HG03460 (cell line): ENCODE data around the gene VILL.
"Not testable (repeated sequence)": the region's sequence is repeated elsewhere in the genome, so short reads cannot be mapped to it uniquely, and the experiment has no call there.

Experiments
- ATAC-seq: cut with Tn5 transposase; IDR thresholded peaks from one replicate; pipeline ENCODE4 v1.9.1; 2021; ENCODE audit not compliant: unreplicated experiment

VILL gene

DNA sequence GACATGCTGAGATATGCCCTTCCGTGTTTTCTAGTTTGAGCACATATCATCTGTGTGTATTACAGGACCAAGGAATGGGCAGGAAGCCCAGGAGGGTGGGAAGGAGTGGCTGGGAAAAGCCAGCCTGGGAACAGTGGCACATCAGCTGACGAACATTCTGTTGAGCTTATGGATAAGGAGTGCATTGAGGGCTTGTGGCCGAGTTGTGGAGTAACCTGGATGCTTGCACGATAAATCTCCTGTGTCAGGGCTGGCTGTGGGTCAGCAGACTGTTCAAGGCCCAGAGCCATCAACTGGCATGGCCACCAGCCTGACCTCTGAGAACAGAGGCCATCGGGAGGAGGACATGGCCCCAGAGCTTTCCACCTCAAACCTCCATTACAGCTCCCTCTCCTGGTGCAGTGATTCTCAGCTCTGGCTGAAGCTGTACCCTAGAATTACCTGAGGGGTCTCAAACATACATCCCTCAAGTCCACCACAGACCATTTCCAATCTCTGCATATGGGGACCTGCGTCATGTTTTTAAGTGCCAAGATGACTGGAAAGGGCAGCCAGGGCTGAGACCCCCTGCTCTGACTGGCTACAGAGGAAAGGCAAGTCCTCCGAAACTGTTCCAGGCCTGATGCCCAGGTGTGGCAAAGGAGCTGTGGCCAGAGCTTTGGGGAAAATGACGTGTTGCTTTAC is 4.8 kb upstream of the VILL start:
- no peak for ATAC-seq

DNA sequence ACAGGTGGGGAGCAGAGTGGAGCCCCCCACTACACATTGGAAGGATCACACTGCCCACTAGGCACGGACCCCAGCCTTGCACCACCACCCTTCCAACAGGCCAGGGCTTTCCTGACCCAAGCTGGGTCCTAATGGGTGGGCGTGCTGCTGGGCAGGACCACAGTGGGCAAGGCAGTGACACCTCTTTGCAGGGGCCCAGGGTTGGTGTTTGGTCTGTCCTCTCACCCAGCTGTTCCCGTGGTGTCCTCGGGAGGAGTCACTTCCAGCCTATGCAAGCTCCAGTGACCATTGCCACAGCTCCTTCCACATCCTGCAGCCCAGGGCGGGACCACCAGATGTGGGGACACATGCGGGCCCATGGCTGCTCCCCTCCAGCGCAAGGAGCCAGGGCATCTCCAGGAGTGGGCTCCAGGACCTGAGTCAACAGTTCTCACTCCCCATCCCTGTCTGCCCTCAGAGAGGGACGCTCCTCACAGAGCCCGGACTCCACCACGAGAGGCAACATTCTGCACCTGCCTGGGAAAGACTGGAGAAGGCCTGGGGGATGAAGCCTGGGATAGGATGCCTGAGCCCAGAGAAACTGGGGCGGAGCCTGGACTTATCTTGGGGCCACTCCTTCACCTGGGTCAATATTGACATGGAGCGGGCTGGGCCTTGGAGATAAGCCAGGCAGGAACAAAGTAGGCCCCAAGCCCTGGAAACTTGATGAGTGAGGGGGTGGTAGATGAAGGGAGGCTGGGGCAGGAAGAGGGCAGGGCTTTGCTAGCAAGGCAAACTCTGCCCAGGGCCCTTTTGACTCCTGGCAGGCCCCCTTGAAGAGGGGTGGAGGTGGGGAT is 3.9 kb upstream of the VILL start:
- no peak for ATAC-seq

DNA sequence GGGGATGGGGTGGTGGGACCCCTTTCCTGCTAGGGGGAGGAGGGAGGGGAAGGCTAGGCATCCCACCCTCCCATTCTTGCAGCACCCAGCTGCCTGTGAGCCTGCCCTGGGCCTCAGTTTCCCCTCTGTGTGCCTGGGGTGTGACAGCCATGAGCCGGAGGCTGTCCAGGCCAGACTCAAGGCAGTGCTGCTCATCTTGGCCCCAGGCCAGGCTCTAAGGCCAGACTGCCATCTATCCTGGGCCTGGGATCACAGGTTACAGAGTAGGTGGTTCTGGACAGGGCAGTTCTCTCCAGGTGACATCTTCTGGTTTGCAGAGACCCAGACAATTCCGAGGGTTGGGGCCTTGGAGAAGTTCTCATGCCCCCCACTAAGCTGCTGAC is 3.3 kb upstream of the VILL start:
- ATAC-seq = no peak

DNA sequence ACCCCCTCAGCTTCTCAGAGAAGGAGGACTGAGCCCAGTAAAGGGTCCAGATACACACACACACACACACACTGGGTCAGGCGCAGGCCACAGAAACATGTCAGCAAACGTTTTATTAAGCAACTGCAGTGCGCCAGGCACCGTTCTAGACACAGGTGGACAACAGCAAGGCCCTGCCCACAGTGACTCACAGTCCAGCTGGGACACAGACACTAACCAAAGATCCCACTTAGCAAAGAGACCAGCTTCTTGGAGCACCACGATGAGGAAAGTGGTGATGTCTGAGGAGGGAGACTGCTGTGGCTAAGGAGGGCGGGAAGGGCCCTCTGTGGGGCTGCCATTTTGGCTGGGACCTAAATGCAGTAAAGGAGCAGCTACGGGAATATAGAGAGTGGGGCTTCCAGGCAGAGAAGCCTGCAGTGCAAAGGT is 2.8 kb upstream of the VILL start:
- ATAC-seq = no peak

DNA sequence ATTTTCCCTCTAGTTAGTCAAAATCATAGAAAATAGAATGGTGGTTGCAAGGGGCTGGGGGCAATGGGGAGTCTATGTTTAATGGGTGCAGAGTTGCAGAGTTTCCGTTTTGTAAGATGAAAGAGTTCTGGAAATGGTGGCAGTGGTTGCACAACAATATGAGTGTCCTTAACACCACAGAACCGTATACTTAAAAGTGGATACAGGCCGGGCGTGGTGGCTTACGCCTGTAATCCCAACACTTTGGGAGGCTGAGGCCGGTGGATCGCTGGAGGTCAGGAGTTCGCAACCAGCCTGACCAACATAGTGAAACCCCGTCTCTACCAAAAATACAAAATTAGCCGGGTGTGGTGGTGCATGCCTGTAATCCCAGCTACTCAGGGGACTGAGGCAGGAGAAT is 2.2 kb upstream of the VILL start:
- ATAC-seq = not testable (repeated sequence)

DNA sequence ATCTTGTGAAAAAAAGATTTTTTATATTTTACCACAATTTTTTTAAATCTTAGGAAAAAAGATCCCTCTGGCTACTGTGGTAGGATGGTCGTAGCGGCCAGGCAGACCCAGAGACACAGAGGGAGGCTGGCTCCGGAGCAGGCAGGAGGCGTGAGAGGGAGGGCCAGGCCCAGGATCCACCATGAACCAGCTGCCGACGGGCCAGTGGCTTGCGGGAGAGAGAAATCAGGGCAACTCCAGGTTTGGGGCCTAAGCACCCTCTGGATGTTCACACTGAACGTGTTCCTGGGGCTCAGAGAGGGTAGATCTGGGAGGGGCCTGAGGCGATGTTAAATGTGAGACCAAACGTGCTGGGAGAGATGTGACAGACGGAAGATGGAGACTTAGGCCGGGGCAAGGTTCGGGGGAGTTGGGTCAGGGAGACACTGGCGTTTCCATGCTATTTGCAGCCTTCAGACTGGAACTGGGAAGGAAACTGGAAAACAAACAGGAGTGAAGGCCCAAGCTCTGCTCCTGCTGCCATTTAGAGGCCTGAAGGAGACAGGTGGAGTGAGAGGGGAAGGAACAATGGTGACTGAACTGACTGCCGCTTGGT is 1.6 kb upstream of the VILL start:
- no peak for ATAC-seq

DNA sequence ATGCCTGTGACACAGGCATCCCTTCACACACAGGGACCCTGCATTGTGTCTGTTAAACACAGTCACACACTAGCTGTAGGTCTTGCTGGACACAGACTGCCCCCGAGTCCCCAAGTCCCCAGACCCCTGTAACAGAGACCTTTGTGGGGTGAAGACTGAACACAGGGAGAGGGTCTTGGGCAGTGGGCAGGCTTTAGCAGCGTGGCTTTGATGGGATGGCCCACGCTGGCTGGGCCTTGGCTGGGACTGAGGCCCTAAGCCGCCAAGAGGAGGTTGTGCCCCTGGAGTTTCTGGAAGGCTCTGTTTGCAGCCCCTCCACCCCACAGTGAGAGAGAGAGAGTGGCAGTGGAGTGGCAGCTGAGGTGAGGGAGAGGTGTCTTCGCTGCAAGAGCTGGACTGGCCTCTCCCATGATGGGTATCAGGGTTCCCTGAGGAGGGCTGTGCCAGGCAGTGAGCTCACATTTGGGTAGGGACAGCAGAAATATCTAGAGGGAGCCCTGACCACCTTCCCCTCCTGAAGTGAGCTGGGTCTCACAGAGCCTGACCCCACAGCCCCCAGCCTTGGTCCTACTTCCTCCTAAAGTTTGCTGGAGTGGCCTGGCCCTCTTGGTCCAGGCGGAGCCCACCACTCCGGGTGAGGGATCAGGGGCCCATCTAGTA is 635 bp upstream of the VILL start:
- no peak for ATAC-seq

DNA sequence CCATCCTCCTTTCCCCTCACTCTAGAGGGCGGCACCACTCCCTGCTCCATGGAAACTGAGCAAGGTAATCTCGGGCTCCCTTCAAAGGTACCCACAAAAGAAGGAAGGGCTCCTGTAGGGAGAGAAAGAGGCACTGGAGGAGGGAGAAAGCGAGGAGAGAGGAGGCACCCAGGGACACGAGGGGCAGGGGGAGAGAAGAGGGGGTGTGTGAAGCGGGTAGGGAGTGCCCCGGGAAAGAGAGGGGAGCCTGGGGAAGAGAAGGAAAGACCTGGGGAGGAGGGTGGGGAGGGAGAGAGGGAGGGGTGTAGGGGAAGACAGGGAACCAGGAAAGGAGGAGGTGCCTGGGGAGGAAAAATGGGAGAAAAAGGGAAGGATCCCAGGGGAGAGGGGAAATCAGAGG is 523 bp downstream of the VILL start:
- no peak for ATAC-seq

DNA sequence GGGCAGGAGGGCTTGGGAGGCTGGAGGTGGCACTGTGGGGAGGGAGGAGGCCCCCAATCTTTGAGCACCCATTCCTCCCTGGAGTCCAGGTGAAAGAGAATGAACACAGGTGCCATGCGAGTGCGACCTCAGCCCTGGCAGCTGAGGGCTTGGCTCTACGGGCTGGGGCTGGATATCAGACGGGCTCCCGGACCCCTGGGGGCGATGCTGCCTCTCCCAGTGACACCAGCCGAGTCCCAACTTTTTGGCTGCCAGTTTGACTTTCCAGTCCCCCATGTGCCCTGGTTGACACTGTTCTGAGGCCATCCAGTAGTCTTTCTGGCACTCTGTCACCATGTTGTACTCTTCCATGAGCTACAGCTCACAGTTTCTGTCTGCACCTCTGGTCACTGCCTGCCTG is 1.2 kb downstream of the VILL start:
- no peak for ATAC-seq

DNA sequence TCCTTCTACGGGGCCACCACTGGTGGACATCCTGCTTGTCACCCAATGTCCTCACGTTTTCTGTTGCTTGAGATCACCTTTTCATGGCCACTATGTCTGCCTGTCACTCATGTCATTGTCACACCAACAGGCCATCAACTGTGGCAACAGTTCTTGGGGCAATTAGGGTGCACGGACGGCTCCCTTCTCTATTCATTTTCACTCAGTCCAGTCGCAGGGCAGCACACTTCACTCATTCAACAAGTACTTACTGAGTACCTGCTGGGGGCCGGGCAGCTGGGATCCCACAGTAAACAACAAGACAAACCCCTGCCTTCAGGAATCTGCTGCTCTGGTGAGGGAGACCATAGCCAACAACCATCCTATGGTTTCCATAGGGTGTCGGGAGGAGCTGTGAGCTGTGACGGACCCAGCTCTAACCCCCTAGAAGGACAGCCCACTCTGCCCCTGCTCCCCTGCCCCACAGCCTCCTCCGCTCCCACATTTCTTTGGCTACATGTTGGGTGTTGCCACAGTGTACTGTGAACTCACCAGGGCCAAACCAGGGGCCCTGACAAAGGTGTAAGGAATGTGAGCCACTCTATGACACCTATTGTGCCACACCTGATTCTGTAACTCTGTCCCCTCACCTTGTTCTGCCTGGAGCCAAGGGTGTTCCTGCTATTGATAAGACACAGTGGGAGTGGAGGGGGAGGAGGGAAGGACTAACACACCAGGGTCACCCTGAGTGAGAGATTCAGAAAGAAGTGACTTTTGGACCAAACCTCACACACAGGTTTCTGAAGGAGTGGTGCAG is 1.9 kb downstream of the VILL start:
- no peak for ATAC-seq

DNA sequence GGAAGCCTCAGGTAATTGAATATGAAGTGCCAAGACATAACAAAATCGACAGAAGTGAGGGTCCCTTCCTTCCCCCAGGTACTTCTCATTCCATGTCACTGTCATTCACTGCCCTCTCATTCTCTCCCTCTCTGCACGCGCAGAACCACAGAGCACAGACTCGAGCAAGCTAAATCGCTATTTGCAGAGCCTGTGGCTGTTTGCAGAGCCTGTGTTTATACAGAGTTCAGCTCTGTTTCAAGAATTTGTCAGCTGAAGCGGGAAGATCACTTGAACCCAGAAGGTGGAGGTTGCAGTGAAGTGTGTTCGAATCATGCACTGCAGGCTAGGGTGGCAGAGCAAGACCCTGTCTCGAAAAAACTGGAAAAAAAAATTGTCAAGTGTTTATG is 2.5 kb downstream of the VILL start:
- no peak for ATAC-seq

DNA sequence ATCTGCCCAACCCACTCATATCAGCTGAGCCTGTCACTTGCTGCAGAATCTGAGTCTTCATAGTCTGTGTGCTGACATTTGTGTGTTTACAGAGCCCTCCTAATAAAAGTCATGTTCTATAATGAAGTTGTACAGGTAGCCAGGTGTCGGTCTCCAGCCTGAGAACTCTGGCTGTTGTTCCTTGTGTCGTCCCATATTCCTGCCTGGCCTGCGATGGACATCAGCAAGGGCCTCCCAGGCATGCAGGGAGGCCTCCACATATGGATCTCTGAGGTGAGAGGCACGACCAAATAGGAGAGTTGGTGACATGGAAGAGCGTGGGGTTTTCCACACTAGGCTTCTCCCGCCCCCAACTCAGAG is 2.9 kb downstream of the VILL start:
- ATAC-seq = no peak

DNA sequence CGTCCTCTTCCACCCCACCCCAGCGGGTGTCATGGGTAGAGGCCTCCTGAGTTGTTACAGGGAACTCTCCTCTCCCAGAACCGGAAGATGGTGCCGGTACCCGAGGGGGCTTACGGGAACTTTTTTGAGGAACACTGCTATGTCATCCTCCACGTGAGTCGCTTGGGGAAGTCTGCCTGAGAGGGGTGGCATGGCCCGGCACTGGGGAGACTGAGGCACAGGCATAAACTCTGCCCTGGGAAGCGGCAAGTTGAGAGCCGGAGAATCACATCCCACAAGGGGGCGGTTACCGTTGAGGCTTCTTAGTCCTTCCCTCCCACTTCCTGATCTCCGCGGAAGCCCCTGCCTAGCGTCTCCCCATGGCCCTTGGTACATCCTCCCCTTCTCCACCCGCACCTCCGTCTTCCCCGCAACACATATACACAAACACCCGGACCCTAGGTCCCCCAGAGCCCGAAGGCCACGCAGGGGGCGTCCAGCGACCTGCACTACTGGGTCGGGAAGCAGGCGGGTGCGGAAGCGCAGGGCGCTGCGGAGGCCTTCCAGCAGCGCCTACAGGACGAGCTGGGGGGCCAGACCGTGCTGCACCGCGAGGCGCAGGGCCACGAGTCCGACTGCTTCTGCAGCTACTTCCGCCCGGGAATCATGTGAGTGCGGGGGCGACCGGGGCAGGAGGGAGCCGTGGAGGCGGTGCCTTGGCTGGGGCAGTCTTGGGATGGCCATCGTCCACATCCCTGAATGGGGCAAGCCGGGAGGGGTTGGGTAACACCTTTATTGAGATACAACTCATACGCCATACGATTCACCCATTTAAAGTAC is 3.4 kb downstream of the VILL start:
- ATAC-seq = peak; percentile 56

DNA sequence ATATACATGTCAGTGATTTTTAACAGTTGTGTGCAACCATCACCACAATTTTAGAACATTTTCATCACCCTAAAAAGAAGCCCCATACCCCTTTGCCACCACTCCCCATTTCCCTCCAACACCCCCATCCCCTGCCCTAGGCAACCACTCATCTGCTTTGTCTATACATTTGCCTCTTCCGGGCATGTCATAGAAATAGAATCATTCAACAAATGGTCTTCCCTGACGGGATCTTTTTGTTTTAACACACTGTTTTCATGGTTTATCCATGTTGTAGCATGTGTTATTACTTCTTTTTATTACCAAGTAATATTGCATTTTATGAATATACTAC is 4.0 kb downstream of the VILL start:
- ATAC-seq = no peak

DNA sequence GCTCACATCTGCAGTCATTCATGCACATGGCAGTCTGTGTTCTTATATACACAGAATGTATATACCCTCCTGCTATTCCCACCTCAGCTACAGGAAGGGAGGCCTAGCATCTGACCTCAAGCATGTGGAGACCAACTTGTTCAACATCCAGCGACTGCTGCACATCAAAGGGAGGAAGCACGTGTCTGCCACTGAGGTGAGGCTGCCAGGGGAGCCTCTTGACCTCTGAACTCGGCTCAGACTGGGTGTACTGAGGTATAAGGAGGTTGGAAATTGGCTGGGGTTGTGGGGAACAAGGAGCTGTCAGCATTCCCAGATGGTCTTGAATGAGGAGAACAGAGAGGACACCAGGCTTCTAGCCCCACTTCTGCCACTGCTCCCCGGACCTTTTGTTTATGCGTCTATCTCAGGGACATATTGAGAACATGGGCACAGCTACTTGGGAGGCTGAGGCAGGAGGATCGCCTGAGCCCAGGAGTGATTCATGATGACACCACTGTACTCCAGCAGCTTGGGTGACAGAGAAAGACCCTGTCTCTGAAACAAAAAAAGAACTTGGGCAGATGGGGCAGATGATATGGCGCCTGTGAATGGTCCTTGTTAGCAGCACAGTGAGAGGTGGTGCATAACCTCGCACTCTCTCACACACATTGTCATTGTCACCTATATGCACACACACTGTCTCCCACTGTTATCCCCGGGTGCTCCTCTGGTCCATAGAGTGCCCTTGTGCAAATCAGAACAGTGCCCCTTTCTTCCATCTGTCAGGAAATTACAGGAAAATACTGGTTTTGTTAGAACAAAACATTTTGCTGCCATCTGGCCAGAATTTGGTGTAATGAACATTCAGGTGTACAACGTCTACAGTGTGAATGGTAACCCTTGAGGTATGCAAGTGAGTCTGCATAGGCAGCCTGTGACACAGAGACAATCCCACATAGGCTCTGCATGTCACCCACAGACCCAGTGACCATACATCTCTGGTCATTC is 5.4 kb downstream of the VILL start:
- no peak for ATAC-seq

DNA sequence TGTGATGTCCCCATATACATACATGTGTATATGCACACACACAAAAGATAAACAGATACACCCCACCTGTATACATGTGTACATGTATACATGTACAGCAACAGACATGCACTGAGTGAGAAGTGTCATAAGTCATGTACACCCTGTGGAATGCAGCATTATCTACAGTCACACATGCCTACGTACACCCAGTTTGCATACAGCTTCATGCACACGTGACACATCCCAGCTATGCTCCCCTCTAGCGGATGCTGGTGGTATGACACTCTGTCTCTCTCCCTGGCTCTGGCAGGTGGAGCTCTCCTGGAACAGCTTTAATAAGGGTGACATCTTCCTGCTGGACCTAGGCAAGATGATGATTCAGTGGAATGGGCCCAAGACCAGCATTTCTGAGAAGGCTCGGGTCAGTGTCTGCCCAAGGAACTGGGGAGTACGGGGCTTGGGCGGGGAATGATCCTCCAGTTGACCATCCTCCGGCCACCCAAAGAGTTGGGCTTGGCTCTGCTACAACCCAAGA is 6.3 kb downstream of the VILL start:
- ATAC-seq = peak; percentile 43

DNA sequence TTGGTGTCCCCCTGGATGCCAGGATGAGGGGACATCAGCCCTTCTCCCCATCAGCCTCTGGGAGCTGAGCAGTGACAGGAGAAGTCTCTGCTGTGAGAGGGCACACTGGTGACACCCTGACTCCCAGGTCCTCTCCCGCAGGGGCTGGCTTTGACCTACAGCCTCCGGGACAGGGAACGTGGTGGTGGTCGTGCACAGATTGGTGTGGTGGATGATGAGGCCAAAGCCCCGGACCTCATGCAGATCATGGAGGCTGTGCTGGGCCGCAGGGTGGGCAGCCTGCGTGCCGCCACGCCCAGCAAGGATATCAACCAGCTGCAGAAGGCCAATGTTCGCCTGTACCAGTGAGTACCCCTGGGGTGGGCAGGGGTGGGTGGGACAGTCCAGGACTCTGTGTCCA is 6.8 kb downstream of the VILL start:
- ATAC-seq = no peak

DNA sequence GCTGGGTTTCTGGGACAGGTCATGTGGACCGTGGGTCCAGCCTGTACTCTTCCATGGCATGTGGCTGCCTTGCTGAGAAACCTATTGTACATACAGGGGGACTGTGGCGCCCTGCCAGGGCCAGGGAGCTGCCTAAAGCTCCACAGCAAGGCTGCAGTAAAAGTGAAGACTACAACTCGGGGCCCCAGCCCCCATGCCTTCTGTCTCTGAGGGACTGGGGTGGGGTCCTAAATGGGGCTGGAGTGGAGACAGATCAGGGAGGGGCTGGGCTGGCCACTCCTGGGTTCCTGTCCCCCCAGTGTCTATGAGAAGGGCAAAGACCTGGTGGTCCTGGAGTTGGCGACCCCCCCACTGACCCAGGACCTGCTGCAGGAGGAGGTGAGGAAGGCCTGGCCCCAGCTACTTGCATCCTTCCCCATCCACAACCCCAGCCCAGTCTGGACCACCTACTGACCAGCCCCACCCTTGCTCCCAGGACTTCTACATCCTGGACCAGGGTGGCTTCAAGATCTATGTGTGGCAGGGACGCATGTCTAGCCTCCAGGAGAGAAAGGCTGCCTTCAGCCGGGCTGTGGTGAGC is 7.3 kb downstream of the VILL start:
- no peak for ATAC-seq

DNA sequence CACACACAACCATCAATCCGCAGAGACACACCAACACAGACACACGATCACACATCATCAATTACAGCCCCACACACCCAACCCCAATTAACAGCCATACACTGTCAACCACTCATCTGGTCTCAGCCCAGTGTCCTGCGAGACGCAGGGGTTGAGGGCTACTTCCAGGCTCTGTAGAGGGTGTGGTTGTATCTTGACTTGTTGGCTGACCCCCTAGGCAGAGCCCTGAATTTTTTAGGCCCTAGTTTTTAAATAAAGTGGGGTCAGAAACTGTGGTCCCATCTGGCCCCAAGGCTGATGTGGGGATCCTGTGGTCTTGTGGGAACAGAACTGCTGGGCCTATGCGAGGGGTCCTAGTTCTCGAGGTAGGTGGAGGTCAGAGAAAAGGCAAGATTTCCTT is 9.2 kb downstream of the VILL start:
- ATAC-seq = no peak
